Effector memory CD8-positive, alpha-beta T cell (primary cell): Measurements from ENCODE around the gene CCND3.

Experiments used
- ATAC-seq: fragments of 150-1000 bp; cut with Tn5 transposase; replicated peaks from 2 replicates; pipeline ENCODE4 v1.10.0; 2021; ENCODE audit warnings: mild to moderate bottlenecking, moderate library complexity
- DNase-seq, 3 experiments: peaks; one replicate each; pipeline ENCODE4 v3.0.0; 2021
- H3K27ac Mint-ChIP-seq, 2 donors: one replicate each; pipeline ENCODE4 v1.8.0; 2022; ENCODE audit warnings: mild to moderate bottlenecking in 2 of 2, mixed read lengths in 2 of 2, moderate library complexity in 2 of 2
- H3K27me3 Mint-ChIP-seq, 2 donors: one replicate each; pipeline ENCODE4 v1.8.0; 2022; ENCODE audit warnings: mixed read lengths in 2 of 2
- H3K36me3 Mint-ChIP-seq: one replicate; pipeline ENCODE4 v1.8.0; 2022; ENCODE audit warnings: mild to moderate bottlenecking, moderate library complexity, mixed read lengths; ENCODE audit not compliant: insufficient read depth
- H3K4me1 Mint-ChIP-seq, 2 donors: one replicate each; pipeline ENCODE4 v1.8.0; 2022; ENCODE audit warnings: low read depth in 2 of 2, mixed read lengths in 2 of 2
- H3K4me3 Mint-ChIP-seq, 2 donors: one replicate each; pipeline ENCODE4 v1.8.0; 2022; ENCODE audit warnings: mild to moderate bottlenecking in 2 of 2, mixed read lengths in 2 of 2, moderate library complexity in 2 of 2
- H3K9me3 Mint-ChIP-seq, 2 donors: one replicate each; pipeline ENCODE4 v1.8.0; 2022; ENCODE audit warnings: mixed read lengths in 2 of 2

Gene CCND3

DNA sequence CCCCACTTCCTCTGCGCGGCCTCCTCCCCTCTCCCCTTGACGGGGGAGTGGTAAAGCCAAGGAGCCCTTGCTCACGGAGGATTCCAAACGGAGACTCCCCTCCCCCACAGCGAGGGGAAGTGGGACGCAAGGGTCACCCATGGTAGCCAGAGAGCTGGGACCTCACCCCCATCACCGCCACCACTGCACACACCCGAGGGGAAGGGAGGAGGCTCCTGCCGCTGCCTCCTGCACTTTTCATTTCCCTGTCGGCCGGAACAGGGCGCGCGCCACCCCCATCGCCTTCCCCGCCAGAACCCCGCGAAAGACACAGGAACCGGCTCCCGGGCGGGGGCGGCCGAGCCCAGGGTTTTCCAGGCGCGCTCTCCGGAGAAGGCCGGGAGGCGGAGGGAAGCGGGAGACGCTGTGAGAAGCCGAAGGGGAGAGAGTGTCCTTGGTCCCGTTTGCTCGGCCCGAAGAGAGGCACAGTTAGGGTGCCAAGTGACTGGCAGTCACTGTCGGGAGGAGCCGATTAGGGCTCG lies 789 bp downstream of the CCND3 start:
- DNase-seq (peak; percentile 34 to 47 (median 37)), ATAC-seq (no peak)
- H3K27ac Mint-ChIP-seq, result peak overlapping the region; percentile 95
- peak overlapping the region; percentile 96 to 97 for H3K4me3 Mint-ChIP-seq
- H3K4me1 Mint-ChIP-seq, result peaks cover 52 to 63% of the 10 kb centered on the region in 2 donors
- peaks cover 61% of the 10 kb centered on the region for H3K36me3 Mint-ChIP-seq
- H3K27me3 Mint-ChIP-seq, result no peaks in the 10 kb centered on the region
- no peaks in the 10 kb centered on the region for H3K9me3 Mint-ChIP-seq

DNA sequence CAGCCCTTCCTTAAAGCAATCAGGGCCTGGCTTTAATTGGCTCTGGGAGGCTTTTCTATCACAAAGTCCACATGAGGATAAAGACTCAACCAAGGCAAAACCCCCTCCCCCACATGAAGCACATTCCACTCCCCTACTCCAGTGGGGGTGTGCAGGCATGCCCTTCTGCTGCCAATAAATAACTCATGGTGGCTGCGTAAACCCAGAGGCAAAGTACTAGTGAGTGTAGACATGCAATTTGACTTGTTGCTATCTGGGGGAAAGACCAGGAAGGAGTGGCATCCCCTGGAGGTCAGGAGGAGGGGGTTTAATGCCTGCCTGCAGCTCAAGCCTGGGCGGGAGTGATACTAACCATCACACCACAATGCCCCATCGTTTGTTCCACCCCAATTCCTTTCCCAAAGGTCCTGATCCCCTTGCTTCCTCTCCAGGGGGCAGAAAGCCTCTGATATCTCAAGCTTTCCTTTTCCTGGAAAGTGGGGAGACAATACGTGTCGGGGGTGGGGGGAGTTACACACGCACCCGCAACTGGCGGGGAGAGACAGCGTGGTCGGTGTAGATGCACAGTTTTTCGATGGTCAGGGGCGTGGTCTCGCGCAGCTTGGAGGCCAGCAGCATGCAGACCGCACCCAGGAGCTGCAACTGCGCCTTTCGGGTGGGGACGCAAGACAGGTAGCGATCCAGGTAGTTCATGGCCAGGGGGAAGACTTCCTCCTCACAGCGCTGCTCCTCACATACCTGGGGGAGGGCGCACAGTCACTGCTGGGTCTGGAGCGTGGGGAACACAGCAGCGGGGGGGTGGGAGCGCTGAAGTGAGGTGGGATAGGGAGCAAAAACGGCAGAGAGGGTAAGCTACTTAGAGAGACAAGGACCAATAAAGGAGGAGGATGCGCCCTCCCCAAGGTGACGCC lies 1.5 kb downstream of the CCND3 start:
- H3K27me3 Mint-ChIP-seq, result no peaks in the 10 kb centered on the region
- peaks cover 63% of the 10 kb centered on the region for H3K36me3 Mint-ChIP-seq
- ATAC-seq (no peak), DNase-seq (no peak)
- H3K9me3 Mint-ChIP-seq, result no peaks in the 10 kb centered on the region
- H3K4me3 Mint-ChIP-seq, result peak overlapping the region; percentile 96 to 97
- H3K4me1 Mint-ChIP-seq, result peaks cover 59 to 68% of the 10 kb centered on the region in 2 donors
- H3K27ac Mint-ChIP-seq, result peak overlapping the region; percentile 95

DNA sequence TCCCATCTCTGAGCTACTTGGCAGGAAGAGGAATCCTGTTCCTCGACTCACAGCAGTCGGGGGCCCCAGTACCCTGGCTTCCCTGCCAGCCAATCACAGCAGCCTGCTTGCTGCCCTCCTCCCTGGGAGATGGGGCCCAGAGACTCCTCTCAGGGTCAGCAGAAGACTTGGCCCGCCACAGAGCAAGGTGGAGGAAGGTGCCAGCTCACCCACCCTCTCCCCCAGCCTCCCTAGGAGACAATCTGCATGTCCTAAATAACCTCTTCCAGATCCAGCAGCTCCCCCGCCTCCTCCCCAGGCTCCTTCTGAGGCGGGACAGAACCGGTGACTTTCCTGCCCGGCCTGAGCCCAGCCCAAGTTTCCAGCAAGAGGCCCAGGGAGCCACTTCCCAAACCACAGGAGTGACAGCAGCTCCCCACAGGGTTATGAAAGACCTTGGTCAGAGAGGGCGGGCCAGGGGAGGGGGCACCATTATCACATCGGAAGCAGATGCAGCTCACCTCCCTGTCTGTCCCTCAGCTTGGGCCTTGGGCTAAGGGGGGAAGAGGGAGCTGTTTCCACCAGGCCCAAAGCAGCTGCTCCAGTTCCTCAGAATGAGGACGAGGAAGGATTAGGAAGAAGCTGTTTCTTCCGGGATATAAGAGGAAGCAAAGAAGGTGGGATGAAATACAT lies 2.3 kb downstream of the CCND3 start:
- Mint-ChIP-seq H3K4me3 (peak overlapping the region; percentile 96 to 97), H3K36me3 (peaks cover 69% of the 10 kb centered on the region), H3K9me3 (no peaks in the 10 kb centered on the region), H3K27me3 (no peaks in the 10 kb centered on the region), H3K4me1 (peaks cover 67 to 71% of the 10 kb centered on the region in 2 donors), H3K27ac (peak overlapping the region; percentile 95)
- ATAC-seq (no peak), DNase-seq (no peak)

DNA sequence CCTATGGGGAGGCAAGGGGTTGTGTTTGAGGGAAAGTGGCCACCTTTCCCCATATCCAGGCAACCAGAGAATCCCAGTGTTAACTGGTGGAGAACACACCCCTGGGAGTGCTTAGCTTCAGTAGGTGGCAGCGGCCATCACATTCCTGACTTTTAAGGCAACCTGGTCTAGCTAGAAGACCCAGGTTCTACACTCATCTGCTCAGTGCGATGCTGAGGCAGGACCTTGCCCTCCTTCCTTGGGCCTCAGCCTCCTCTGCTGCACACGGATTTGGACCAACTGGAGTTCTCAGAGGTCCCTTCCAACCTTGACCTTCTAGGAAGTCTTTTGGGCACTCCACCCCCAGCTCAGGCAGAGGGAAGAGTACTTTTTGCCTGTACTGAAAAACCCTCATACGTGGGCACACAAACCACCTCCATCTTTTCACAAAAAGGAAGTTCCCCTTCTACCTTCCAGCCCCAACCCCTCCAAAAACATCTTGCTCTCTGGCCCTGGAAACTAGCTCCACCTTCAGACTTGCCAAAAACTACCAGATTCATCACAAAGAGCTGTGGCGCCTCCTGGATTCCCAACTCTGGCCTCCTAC lies 2.9 kb downstream of the CCND3 start:
- no peak for DNase-seq
- Mint-ChIP-seq H3K36me3 (peaks cover 75% of the 10 kb centered on the region), H3K27ac (peak overlapping the region; percentile 95), H3K27me3 (no peaks in the 10 kb centered on the region), H3K4me1 (peaks cover 69 to 73% of the 10 kb centered on the region in 2 donors), H3K9me3 (no peaks in the 10 kb centered on the region), H3K4me3 (peak overlapping the region; percentile 96 to 97)
- ATAC-seq, result no peak

DNA sequence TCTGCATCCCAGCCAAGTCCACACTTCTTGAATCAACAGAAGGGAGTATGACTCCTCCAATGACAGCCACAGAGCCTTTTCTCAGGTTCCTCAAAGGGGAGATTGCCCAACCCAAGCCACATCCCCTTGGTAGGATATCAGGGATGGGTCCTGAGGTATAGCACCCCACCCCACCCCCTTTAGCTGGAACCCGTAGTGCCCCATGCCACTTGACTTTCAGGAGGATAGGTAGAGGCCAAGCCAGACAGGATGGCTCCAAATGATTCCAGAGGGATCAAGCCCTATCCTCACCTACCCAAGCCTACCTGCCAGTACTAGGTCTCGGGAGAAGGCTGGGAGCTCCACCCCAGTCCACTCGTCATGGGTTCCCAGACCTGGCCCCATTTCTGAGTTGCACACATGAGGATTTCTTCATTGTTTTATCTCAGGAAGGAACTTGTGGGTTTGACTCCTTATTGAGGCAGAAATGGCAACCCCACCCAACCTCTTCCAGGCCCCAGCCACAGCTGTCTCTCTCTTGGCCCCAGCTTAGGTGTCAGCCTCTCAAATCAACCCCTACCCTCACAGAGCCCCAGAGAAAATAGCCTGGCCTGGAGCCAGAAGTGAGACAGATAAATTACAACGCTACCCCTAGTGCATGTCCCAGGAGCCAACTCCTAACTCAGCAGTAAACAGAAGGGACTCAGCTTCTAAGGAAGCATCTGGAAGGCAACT lies 3.6 kb downstream of the CCND3 start:
- ATAC-seq, result peak; percentile 45
- Mint-ChIP-seq H3K36me3 (peaks cover 82% of the 10 kb centered on the region), H3K4me3 (peak overlapping the region; percentile 96 to 97), H3K27ac (peak overlapping the region; percentile 95), H3K4me1 (peaks cover 71 to 74% of the 10 kb centered on the region in 2 donors), H3K27me3 (no peaks in the 10 kb centered on the region), H3K9me3 (no peaks in the 10 kb centered on the region)
- DNase-seq, result peak; percentile 63 to 70 (median 65)

DNA sequence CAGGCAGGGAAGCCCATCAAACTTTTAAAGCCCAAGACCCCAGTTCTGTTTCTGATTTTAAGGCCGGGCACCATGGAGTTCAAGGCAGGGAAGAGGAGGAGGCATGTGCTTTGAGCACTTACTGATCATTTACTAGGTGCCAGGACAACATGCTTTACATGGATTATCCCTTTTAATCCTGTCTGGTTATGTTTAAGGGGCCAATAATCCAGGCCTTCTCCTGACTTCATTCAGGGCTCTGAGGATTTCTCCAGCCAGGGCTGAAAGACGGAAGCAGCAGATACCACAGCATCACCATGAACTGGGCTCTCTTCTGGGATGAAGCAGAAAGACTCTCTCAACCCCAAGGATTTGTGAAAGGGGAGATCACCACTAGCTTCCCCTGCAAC lies 4.1 kb downstream of the CCND3 start:
- no peaks in the 10 kb centered on the region for H3K9me3 Mint-ChIP-seq
- peak overlapping the region in 1 of 2 donors; percentile 95 for H3K27ac Mint-ChIP-seq
- no peak for DNase-seq
- no peak for ATAC-seq
- H3K36me3 Mint-ChIP-seq, result peaks cover 87% of the 10 kb centered on the region
- H3K4me3 Mint-ChIP-seq, result peak overlapping the region; percentile 96 to 97
- H3K27me3 Mint-ChIP-seq, result no peaks in the 10 kb centered on the region
- peaks cover 75 to 76% of the 10 kb centered on the region in 2 donors for H3K4me1 Mint-ChIP-seq

DNA sequence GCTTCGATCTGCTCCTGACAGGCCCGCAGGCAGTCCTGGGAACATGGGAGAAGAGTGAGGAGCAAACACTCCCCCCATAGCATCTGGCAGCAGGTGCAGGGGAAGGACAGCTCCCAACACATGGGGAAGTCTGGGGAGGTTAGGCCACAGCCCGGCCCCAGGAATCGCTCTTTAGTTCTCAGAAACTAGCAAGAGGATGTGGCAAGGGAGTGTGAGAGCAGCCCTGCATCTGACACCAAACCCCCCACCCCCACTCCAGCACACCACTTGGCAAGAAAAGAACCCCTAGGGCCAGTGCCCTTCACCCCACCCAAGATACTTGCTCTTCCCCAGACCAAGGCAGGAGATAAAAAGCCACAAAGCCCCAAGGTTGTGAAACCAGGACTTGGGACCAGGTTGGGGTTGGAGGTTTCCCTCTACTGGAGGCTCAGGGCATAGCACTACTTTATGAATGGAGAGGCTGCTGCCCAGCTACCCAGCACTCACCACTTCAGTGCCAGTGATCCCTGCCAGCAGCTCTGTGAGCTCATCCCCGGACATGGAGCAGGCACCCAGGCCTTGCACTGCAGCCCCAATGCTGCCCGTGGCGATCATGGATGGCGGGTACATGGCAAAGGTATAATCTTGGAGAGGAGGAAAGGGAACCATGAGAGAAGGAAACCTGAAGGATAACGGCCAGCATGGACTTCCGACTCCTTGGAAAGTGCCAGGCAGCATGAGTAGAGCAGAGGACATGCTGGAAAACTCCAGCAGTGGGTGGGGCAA lies 5.4 kb downstream of the CCND3 start:
- ATAC-seq, result peak; percentile 84
- peak; percentile 78 to 83 (median 81) for DNase-seq
- Mint-ChIP-seq H3K9me3 (no peaks in the 10 kb centered on the region), H3K36me3 (peaks cover 91% of the 10 kb centered on the region), H3K4me3 (peak overlapping the region; percentile 96 to 97), H3K4me1 (peaks cover 75 to 76% of the 10 kb centered on the region in 2 donors), H3K27ac (peak overlapping the region; percentile 49 to 78), H3K27me3 (no peaks in the 10 kb centered on the region)

DNA sequence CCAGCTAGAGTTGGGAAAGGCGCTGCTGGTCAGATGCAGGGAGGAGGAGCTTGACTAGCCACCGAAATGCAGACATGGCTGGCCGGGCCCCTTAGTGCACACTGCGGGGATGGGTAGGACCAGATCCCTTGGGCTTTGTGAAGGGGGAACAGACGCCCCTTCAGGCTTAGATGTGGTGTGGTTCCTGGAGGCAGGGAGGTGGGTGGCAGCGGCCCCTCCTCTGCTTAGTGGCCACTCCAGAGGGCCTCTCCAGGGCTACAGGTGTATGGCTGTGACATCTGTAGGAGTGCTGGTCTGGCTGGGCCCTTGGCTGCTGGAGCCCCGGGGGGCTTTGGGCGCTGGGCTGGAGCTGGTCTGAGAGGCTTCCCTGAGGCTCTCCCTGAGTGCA lies 5.9 kb downstream of the CCND3 start:
- H3K27ac Mint-ChIP-seq, result peak overlapping the region; percentile 49 to 78

DNA sequence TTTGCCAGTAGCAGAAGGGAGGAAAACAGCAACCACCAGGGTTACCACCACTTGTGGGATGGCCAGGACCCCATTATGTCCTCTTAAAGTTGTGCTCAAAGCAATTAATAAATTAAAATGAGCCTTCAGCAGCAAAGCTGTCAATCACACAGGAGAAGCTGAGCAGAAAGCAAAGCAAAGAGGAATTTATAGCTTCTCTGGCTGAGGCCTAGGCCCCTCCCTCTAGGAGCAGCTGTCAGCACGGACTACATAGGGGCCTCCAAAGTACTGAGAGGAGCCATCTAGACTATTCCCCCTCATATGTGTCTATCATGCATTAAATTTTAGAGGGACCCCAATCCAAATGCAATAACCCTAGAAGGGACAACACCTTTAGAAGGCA lies 6.4 kb downstream of the CCND3 start:
- H3K27ac Mint-ChIP-seq, result peak overlapping the region; percentile 49 to 78
- peaks cover 84% of the 10 kb centered on the region for H3K36me3 Mint-ChIP-seq
- no peaks in the 10 kb centered on the region for H3K27me3 Mint-ChIP-seq
- H3K4me1 Mint-ChIP-seq, result peaks cover 70 to 75% of the 10 kb centered on the region in 2 donors
- ATAC-seq (no peak), DNase-seq (no peak)
- no peaks in the 10 kb centered on the region for H3K9me3 Mint-ChIP-seq
- peak overlapping the region; percentile 96 to 97 for H3K4me3 Mint-ChIP-seq

More for the DNA sequence above, 5.9 kb downstream of the CCND3 start:
- H3K36me3 Mint-ChIP-seq, result peaks cover 86% of the 10 kb centered on the region
- ATAC-seq, result no peak
- no peaks in the 10 kb centered on the region for H3K9me3 Mint-ChIP-seq
- DNase-seq, result no peak
- H3K27me3 Mint-ChIP-seq, result no peaks in the 10 kb centered on the region
- H3K4me3 Mint-ChIP-seq, result peak overlapping the region; percentile 96 to 97
- H3K4me1 Mint-ChIP-seq, result peaks cover 75 to 79% of the 10 kb centered on the region in 2 donors

DNA sequence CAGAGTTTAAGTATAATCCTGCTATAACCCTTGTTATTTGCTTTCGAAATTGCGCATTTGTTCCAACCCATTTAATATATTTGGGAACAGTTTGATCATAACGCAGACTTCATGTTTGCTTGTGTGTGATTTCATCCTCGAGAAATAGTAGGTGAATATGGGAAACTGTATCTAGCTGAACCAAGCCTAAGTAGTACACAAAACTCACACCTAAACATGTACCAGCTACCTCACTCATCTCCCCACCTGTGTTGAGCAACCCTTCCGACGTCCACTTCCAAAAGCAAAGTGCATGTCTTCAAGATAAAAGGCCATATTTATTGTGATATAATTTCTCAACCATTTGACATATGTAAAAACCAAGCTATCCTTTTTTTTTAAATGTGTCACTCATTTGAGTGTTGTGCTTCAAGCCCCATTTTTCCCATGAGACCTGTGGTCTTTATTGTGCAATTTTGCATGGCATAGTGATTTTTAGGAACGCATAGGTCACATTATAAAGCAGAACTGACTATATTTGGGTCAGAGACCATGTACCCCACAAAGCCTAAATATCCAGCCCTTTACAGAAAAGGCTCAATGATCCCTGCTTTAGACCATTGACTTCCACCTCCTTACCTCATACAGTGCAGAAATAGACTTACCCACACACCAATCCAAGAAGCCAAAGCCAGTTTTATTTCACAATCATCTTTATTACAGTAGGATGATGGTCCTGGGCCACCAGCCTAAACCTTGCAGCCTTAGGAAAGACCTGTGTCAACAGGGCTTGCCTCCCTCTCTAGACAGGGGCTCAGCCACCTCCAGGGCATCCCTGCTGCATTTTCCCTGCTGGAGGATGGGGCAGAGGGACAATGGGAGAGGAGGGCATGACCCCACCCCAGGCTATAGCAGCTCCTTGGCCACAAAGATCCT lies 7.1 kb downstream of the CCND3 start:
- ATAC-seq, result no peak
- no peak for DNase-seq
- H3K9me3 Mint-ChIP-seq, result no peaks in the 10 kb centered on the region
- peak overlapping the region; percentile 96 to 97 for H3K4me3 Mint-ChIP-seq
- H3K36me3 Mint-ChIP-seq, result peaks cover 82% of the 10 kb centered on the region
- no peaks in the 10 kb centered on the region for H3K27me3 Mint-ChIP-seq
- peak overlapping the region; percentile 49 to 78 for H3K27ac Mint-ChIP-seq
- peaks cover 65 to 68% of the 10 kb centered on the region in 2 donors for H3K4me1 Mint-ChIP-seq

DNA sequence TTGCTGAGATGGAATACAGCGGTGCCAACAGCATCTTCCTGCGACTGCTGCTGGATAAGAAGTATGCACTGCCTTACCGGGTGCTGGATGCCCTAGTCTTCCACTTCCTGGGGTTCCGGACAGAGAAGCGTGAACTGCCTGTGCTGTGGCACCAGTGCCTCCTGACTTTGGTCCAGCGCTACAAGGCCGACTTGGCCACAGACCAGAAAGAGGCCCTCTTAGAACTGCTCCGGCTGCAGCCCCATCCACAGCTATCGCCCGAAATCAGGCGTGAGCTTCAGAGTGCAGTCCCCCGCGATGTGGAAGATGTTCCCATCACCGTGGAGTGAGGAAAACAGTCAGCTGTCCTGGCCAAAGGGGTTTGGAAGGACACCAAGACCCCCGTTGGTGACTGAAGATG lies 9.2 kb downstream of the CCND3 start:
- ATAC-seq, result no peak
- Mint-ChIP-seq H3K4me1 (peaks cover 48 to 50% of the 10 kb centered on the region in 2 donors), H3K36me3 (peaks cover 77% of the 10 kb centered on the region)

More for the DNA sequence above, 9.2 kb downstream of the CCND3 start:
- Mint-ChIP-seq H3K27ac (peak overlapping the region; percentile 62 to 78), H3K27me3 (no peaks in the 10 kb centered on the region), H3K9me3 (no peaks in the 10 kb centered on the region), H3K4me3 (no peak overlapping the region)
- DNase-seq, result no peak
